HUES6 (cell line): ENCODE measurements around the gene PLXDC2.
"Not testable (repeated sequence)": the region's sequence is repeated elsewhere in the genome, so short reads cannot be mapped to it uniquely, and the experiment has no call there.

Source experiments
- H3K27ac ChIP-seq: 2 replicates; pipeline ENCODE4 v1.7.0; 2013; ENCODE audit warnings: low read depth, mild to moderate bottlenecking, low read length, inconsistent platforms
- H3K27me3 ChIP-seq: 2 replicates; pipeline ENCODE4 v1.6.1; 2013; ENCODE audit warnings: low read length; ENCODE audit not compliant: control insufficient read depth, insufficient read depth
- H3K36me3 ChIP-seq: 2 replicates; pipeline ENCODE4 v1.6.1; 2013; ENCODE audit warnings: low read length; ENCODE audit not compliant: control insufficient read depth, insufficient read depth
- H3K4me1 ChIP-seq: 2 replicates; pipeline ENCODE4 v1.6.1; 2013; ENCODE audit warnings: low read length; ENCODE audit not compliant: control insufficient read depth, insufficient read depth
- H3K4me3 ChIP-seq: 2 replicates; pipeline ENCODE4 v1.5.1; 2013; ENCODE audit warnings: low read depth, low read length
- H3K9ac ChIP-seq: one replicate; pipeline ENCODE4 v1.6.1; 2013; ENCODE audit warnings: mild to moderate bottlenecking, low read length
- H3K9me3 ChIP-seq: 2 replicates; pipeline ENCODE4 v1.6.1; 2013; ENCODE audit warnings: low read depth, low read length; ENCODE audit not compliant: control insufficient read depth, insufficient read depth

The PLXDC2 gene

DNA sequence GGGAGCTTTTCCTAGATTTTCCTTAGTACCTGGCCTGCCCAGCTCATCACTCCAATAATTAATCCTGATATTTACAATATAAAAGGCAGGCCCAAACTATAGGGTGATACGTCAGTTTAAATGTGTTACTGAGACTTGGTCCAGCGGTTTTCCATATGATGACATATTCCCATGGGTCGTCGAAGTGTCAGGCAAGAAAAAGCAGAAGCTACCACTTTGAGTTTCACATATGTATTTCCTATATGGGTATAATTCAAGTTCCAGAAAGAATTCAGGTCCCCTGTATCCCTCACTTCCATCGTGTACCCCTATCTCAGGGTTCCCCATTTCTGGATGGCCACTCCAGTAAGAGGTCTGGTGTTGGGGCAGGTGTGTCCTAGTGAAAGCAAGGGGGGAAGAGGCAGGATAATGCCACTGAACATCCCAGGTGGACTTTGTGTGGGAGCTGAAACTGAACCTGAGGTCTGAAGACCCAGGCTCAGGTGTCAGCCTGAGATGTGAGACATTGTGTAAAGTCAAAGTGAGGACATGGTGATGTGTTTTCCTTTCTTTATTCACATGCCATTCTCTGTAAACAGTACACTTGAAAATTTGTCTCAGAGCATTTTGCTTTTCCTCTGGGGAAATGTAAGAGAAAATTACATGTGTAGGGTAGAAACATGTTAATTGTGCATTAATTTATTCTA is 167.8 kb downstream of the PLXDC2 start:
- no peak overlapping the region for H3K27ac ChIP-seq
- no peak overlapping the region for H3K9ac ChIP-seq
- peaks cover 54% of the 10 kb centered on the region for H3K4me1 ChIP-seq
- H3K4me3 ChIP-seq, result no peak overlapping the region
- H3K9me3 ChIP-seq, result peaks cover 3% of the 10 kb centered on the region; the same call in 1 of the 2 replicates
- no peaks in the 10 kb centered on the region for H3K27me3 ChIP-seq
- no peaks in the 10 kb centered on the region for H3K36me3 ChIP-seq

- peaks cover 4% of the 10 kb centered on the region; the same call in 1 of the 2 replicates for H3K9me3 ChIP-seq
- H3K27ac ChIP-seq, result no peak overlapping the region; the same call in 1 of the 2 replicates
- no peaks in the 10 kb centered on the region for H3K36me3 ChIP-seq
- H3K27me3 ChIP-seq, result no peaks in the 10 kb centered on the region
- peaks cover 47% of the 10 kb centered on the region for H3K4me1 ChIP-seq
- no peak overlapping the region for H3K9ac ChIP-seq
- H3K4me3 ChIP-seq, result no peak overlapping the region
Observed at GRCh38 chr10:19985745-19986144, 169.5 kb downstream of the PLXDC2 start.

DNA sequence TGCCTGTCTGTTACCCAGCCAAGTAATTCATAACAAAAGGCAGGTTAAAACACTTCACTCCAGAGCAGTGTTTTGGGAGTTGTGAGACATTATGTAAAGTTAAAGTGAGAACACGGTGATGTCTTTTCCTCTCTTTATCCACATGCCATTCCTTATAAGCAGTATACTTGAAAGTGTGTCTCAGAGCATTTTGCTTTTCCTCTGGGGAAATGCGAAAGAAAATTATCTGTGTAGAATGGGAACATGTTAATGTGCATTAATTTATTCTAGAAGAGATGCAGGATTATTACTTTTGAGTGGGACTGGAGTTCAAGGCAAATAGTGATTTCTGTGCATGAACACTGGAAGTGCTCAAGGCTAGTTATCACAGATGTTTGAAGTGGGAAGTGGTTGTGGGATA is 170.4 kb downstream of the PLXDC2 start:
- H3K9ac ChIP-seq, result no peak overlapping the region
- no peak overlapping the region for H3K4me3 ChIP-seq
- no peaks in the 10 kb centered on the region for H3K27me3 ChIP-seq
- H3K9me3 ChIP-seq, result peaks cover 4% of the 10 kb centered on the region; the same call in 1 of the 2 replicates
- no peaks in the 10 kb centered on the region for H3K36me3 ChIP-seq
- H3K27ac ChIP-seq, result peak overlapping the region; percentile 12; the same call in 1 of the 2 replicates
- peaks cover 47% of the 10 kb centered on the region for H3K4me1 ChIP-seq

DNA sequence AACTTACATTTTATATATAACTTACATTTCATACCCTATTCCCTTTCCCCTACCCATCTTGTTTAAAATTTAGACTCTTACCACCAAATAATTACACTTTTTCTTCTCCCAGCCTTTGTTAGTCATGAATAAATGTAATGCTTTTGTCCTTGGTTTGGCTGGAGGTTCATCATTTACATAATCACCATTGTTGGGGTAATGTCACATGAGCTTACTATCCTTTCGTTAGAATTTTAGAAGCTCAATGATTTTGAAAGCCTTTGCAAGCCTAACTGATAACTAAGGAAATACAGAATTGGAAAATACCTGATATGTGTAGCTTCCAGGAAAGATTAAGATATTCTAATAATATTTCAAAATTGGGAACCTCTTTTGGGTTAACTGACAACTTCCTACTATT is 171.7 kb downstream of the PLXDC2 start:
- H3K27me3 ChIP-seq, result no peaks in the 10 kb centered on the region
- H3K9me3 ChIP-seq, result peaks cover 4% of the 10 kb centered on the region; the same call in 1 of the 2 replicates
- H3K27ac ChIP-seq, result peak overlapping the region; percentile 49; the same call in 1 of the 2 replicates
- no peak overlapping the region for H3K4me3 ChIP-seq
- H3K36me3 ChIP-seq, result no peaks in the 10 kb centered on the region
- no peak overlapping the region for H3K9ac ChIP-seq
- peaks cover 47% of the 10 kb centered on the region for H3K4me1 ChIP-seq

GRCh38 chr10:19993714-19994315 is 177.6 kb downstream of the PLXDC2 start:
- Histone ChIP-seq H3K4me3 (no peak overlapping the region), H3K36me3 (no peaks in the 10 kb centered on the region), H3K27ac (no peak overlapping the region), H3K4me1 (peaks cover 11% of the 10 kb centered on the region), H3K27me3 (no peaks in the 10 kb centered on the region), H3K9ac (no peak overlapping the region), H3K9me3 (peaks cover 11% of the 10 kb centered on the region; the same call in 1 of the 2 replicates)

DNA sequence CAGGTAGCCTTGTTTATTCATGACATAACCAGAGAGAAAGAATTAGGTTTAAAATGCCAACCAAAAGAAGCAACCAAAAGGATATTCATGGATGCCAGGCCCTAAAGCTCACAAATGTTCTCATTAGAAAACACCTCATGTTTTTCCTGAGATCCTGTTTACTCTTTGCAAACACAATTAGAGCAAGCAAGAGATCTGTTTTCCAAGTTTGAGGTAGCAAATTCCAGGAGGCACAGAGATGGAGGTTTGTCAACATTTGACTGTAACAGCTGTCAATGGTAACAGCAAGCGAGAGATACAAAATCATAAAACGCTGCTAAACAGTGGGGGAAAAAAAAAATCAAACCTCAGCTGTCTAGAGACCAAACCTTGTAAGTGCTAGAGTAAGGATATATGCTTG is 182.2 kb downstream of the PLXDC2 start:
- H3K4me3 ChIP-seq, result no peak overlapping the region
- peaks cover 3% of the 10 kb centered on the region; the same call in 1 of the 2 replicates for H3K36me3 ChIP-seq
- H3K4me1 ChIP-seq, result peaks cover 18% of the 10 kb centered on the region
- H3K9ac ChIP-seq, result no peak overlapping the region
- H3K27ac ChIP-seq, result no peak overlapping the region
- peaks cover 8% of the 10 kb centered on the region; the same call in 1 of the 2 replicates for H3K9me3 ChIP-seq
- H3K27me3 ChIP-seq, result no peaks in the 10 kb centered on the region

- Histone ChIP-seq H3K4me3 (no peak overlapping the region), H3K36me3 (peaks cover 3% of the 10 kb centered on the region; the same call in 1 of the 2 replicates), H3K27me3 (no peaks in the 10 kb centered on the region), H3K9ac (no peak overlapping the region), H3K9me3 (peaks cover 8% of the 10 kb centered on the region; the same call in 1 of the 2 replicates), H3K4me1 (peaks cover 18% of the 10 kb centered on the region), H3K27ac (no peak overlapping the region)
Observed at GRCh38 chr10:19999431-19999830, 183.2 kb downstream of the PLXDC2 start.

- peaks cover 22% of the 10 kb centered on the region for H3K4me1 ChIP-seq
- H3K9me3 ChIP-seq, H3K36me3 ChIP-seq, H3K9ac ChIP-seq, H3K4me3 ChIP-seq, H3K27ac ChIP-seq, H3K27me3 ChIP-seq: not testable (repeated sequence)
Observed at GRCh38 chr10:20002026-20002425, 185.8 kb downstream of the PLXDC2 start.

GRCh38 chr10:20002657-20003056 is 186.4 kb downstream of the PLXDC2 start:
- H3K9me3 ChIP-seq, result no peaks in the 10 kb centered on the region
- H3K4me1 ChIP-seq, result peaks cover 22% of the 10 kb centered on the region
- no peaks in the 10 kb centered on the region for H3K27me3 ChIP-seq
- no peak overlapping the region for H3K9ac ChIP-seq
- no peak overlapping the region for H3K27ac ChIP-seq
- peaks cover 3% of the 10 kb centered on the region; the same call in 1 of the 2 replicates for H3K36me3 ChIP-seq
- H3K4me3 ChIP-seq, result no peak overlapping the region

- Histone ChIP-seq H3K27me3 (no peaks in the 10 kb centered on the region), H3K36me3 (peaks cover 3% of the 10 kb centered on the region; the same call in 1 of the 2 replicates), H3K27ac (no peak overlapping the region), H3K4me1 (peaks cover 7% of the 10 kb centered on the region; the same call in 1 of the 2 replicates), H3K4me3 (no peak overlapping the region), H3K9ac (no peak overlapping the region), H3K9me3 (no peaks in the 10 kb centered on the region)
Observed at GRCh38 chr10:20004087-20004523, 187.9 kb downstream of the PLXDC2 start.

GRCh38 chr10:20005638-20006037 is 189.4 kb downstream of the PLXDC2 start:
- H3K4me1 ChIP-seq, result peaks cover 4% of the 10 kb centered on the region; the same call in 1 of the 2 replicates
- no peak overlapping the region for H3K4me3 ChIP-seq
- peaks cover 3% of the 10 kb centered on the region; the same call in 1 of the 2 replicates for H3K36me3 ChIP-seq
- H3K27me3 ChIP-seq, result no peaks in the 10 kb centered on the region
- H3K9ac ChIP-seq, result no peak overlapping the region
- H3K9me3 ChIP-seq, result no peaks in the 10 kb centered on the region
- H3K27ac ChIP-seq, result no peak overlapping the region
